ENCODE data around the gene PPP1R12B. TPM values are rescaled to one million over a fixed set of nuclear protein-coding genes. Genes with fewer than 3 reads are reported as not detected.
"Not testable (repeated sequence)": the region's sequence is repeated elsewhere in the genome, so short reads cannot be mapped to it uniquely, and the experiment has no call there.

PPP1R12B gene
- polyA plus RNA-seq, 1 donor (not counting 4 experiments of a cell fraction or from before 2014, with no cell fraction given), result 6.9 TPM

- Histone ChIP-seq H3K9me1 (ENCODE audit: control insufficient read depth, extremely low read depth, insufficient read depth, low read length) (no peaks in the 10 kb centered on the region), H2AFZ (ENCODE audit: control insufficient read depth, low read length) (no peak overlapping the region), H3K4me2 (ENCODE audit: control insufficient read depth, extremely low read depth, insufficient read depth, low read depth, low read length) (no peak overlapping the region), H4K20me1 (ENCODE audit: control insufficient read depth, extremely low read depth, insufficient read depth, low read length) (no peaks in the 10 kb centered on the region), H3K4me3 (ENCODE audit: control insufficient read depth in 2 of 3, extremely low read depth in 1 of 3, insufficient read depth in 2 of 3, low read depth in 1 of 3, low read length in 3 of 3) (no peak overlapping the region), H3K36me3 (ENCODE audit: control insufficient read depth in 2 of 2, extremely low read depth in 1 of 2, insufficient read depth in 2 of 2, low read length in 2 of 2) (no peaks in the 10 kb centered on the region), H3K9ac (ENCODE audit: control insufficient read depth, extremely low read depth, insufficient read depth, low read length) (no peak overlapping the region), H3K9me3 (ENCODE audit: control insufficient read depth, low read depth, low read length) (no peaks in the 10 kb centered on the region), H3K79me2 (ENCODE audit: control insufficient read depth, insufficient read depth, low read length) (peaks cover 29% of the 10 kb centered on the region), H3K27me3 (ENCODE audit: control insufficient read depth, extremely low read depth, insufficient read depth, low read length) (no peaks in the 10 kb centered on the region), H3K27ac (ENCODE audit: control insufficient read depth, insufficient read depth, low read length) (no peak overlapping the region), H3K4me1 (ENCODE audit: control insufficient read depth, extremely low read depth, insufficient read depth, low read length) (peaks cover 17% of the 10 kb centered on the region)
- dilution Hi-C loops (cut with MboI; ENCODE audit: extremely low pct_ligation_motif_present, low sequenced_read_pairs), result no loop called here
- DNase-seq (ENCODE audit: low read depth, low spot score), result no peak
- FAIRE-seq, result no peak
- TF ChIP-seq, protein P1, sequence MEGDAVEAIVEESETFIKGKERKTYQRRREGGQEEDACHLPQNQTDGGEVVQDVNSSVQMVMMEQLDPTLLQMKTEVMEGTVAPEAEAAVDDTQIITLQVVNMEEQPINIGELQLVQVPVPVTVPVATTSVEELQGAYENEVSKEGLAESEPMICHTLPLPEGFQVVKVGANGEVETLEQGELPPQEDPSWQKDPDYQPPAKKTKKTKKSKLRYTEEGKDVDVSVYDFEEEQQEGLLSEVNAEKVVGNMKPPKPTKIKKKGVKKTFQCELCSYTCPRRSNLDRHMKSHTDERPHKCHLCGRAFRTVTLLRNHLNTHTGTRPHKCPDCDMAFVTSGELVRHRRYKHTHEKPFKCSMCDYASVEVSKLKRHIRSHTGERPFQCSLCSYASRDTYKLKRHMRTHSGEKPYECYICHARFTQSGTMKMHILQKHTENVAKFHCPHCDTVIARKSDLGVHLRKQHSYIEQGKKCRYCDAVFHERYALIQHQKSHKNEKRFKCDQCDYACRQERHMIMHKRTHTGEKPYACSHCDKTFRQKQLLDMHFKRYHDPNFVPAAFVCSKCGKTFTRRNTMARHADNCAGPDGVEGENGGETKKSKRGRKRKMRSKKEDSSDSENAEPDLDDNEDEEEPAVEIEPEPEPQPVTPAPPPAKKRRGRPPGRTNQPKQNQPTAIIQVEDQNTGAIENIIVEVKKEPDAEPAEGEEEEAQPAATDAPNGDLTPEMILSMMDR (optimal IDR thresholded peaks at IDR 0.05 in 1 of 3, IDR thresholded peaks at IDR 0.05 in 1 of 3, conservative IDR thresholded peaks at IDR 0.05 in 1 of 3; ENCODE audit: extremely low read depth in 1 of 3, insufficient read depth in 2 of 3, low read length in 3 of 3), result no peak
- TF ChIP-seq EZH2 (IDR thresholded peaks at IDR 0.05; ENCODE audit: low read length), result no peak
Observed at GRCh38 chr1:202351725-202352124, 3.2 kb downstream of the PPP1R12B start.

DNA sequence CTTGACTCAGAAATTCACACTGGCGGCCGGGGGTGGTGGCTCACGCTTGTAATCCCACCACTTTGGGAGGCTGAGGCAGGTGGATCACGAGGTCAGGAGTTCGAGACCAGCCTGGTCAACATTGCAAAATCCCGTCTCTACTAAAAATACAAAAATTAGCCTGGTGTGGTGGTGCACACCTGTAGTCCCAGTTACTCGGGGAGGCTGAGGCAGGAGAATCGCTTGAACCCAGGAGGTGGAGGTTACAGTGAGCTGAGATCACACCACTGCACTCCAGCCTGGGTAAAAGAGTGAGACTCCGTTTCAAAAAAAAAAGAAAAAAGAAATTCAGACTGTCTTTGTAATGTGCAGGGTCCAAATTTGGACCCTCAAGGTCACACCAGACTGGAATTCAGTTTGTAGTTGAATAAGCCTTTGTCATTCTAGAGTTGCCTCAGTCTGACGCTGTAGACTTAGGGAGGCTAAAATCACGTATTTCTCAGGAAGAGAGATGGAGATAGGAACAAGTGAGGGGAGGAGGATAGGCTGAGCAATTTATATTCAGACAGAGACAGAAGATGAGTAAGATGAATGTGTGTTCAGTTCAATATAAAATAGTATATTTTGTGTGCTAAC lies 4.2 kb downstream of the PPP1R12B start:
- H4K20me1 ChIP-seq (ENCODE audit: control insufficient read depth, extremely low read depth, insufficient read depth, low read length); DNase-seq (ENCODE audit: low read depth, low spot score); H3K9me1 ChIP-seq (ENCODE audit: control insufficient read depth, extremely low read depth, insufficient read depth, low read length); H3K9me3 ChIP-seq (ENCODE audit: control insufficient read depth, low read depth, low read length); H3K27me3 ChIP-seq (ENCODE audit: control insufficient read depth, extremely low read depth, insufficient read depth, low read length); H3K4me2 ChIP-seq (ENCODE audit: control insufficient read depth, extremely low read depth, insufficient read depth, low read depth, low read length); FAIRE-seq; dilution Hi-C loops (cut with MboI; ENCODE audit: extremely low pct_ligation_motif_present, low sequenced_read_pairs); H3K36me3 ChIP-seq (ENCODE audit: control insufficient read depth in 2 of 2, extremely low read depth in 1 of 2, insufficient read depth in 2 of 2, low read length in 2 of 2); H2AFZ ChIP-seq (ENCODE audit: control insufficient read depth, low read length); H3K27ac ChIP-seq (ENCODE audit: control insufficient read depth, insufficient read depth, low read length); H3K9ac ChIP-seq (ENCODE audit: control insufficient read depth, extremely low read depth, insufficient read depth, low read length); H3K4me3 ChIP-seq (ENCODE audit: control insufficient read depth in 2 of 3, extremely low read depth in 1 of 3, insufficient read depth in 2 of 3, low read depth in 1 of 3, low read length in 3 of 3): not testable (repeated sequence)
- peaks cover 17% of the 10 kb centered on the region for H3K4me1 ChIP-seq (ENCODE audit: control insufficient read depth, extremely low read depth, insufficient read depth, low read length)
- H3K79me2 ChIP-seq (ENCODE audit: control insufficient read depth, insufficient read depth, low read length), result peaks cover 29% of the 10 kb centered on the region

Measured in keratinocyte (primary cell).